HK-2 (cell line): Measurements from ENCODE around the gene PTPRU.

Experiments
- DNase-seq: peaks from one replicate; pipeline ENCODE4 v3.0.0-alpha.2; 2018; ENCODE audit not compliant: unreplicated experiment

Gene PTPRU

DNA sequence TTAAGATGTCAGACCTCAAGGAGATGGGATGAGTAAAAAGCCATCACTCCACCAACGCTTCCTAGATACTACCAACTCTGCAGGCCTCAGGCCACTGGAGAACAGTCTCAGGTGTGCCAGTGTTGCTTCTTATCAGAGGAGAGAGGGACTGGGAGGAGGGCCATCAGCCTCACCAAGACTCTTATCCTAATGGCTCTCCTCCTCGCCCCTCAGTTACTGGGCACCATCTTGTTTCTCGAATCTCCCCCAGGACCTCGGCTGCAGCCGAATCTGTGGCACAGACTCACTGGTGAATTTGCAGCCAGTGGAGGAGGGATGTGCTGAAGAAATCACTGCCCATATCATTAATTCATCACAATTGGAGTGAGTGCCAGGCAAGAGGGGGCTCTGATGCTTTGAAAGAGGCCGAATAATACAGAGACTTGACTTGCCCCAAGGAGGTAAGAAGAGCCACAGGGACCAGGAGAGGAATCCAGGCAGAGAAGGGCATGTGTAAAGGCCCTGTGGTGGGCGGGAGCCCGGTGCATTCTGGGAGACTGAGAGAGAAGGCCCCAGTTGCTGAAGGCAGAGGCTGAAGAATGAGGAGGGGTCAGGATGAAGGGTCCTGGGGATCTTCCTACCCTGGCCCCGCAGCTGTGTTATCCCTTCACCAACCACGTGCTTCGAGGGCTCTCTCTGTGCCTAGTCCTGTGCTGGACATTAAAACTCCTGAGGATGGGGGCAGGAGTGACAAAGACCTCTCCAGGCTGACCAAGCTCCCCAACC lies 129.8 kb downstream of the PTPRU start:
- DNase-seq, result no peak

DNA sequence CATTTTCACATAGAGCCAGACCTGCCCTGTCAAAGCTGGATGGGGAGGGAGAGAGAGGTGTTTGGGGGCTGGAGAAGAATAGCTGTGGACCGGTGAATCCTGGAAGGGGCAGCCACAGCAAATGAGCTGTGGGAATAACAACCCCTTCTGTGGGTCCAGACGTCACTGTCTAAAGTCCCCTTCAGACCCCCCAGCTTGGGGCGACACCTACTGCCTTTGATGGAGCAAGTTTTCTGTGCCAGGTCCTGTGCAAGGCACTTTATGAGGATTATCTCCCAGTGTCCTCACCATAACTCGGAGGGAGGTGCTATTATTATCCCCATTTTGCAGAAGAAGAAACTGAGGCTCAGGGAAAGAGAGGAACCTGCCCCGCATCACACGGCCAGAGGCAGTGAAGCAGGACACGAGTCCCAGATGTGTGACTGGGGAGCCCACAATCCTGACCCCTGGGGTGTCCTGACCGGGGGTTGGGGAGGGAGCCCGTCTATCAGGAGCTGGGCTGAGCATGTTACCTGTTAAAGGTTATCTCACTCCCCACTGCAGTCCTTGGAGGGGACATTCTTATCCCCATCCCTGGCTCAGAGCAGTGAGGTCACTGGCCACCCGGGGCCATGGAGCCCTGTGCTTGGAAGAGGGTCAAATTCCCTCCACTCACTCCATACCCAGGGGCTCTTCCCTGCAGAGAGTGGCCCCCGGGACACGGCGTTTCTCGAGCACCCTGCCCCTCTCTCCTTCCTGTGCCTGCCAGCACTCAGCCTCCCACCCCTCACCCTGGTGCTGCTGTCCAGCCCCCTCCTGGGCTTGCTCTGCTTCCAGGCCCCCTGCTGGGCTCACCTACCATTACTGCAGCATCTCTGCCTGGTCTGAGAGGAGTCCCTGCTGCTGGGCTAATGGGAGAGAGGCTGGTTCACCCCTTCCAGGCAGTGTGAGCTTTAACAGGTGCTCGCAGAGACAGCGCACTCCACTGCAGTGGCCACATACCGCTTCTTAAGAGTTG lies 132.9 kb downstream of the PTPRU start:
- DNase-seq, result no peak

DNA sequence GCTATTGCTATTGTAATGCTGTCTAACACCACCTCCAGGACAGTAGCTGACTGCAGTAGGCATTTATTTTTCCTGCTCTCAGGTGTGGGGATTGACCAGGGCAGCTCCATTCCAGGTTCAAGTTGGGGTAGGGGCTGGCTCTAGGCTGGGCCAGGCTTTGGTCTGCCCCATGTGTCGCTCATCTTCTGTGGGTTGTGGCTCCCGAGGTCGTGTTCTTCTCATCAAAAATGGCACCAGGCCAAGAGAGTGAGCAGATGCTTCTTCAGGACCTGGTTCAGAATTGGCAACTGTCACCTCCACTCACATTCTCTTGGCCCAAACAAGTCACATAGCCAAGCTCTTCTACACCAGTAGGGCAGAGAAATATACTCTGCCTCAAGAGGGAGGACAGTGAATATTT lies 133.7 kb downstream of the PTPRU start:
- no peak for DNase-seq

DNA sequence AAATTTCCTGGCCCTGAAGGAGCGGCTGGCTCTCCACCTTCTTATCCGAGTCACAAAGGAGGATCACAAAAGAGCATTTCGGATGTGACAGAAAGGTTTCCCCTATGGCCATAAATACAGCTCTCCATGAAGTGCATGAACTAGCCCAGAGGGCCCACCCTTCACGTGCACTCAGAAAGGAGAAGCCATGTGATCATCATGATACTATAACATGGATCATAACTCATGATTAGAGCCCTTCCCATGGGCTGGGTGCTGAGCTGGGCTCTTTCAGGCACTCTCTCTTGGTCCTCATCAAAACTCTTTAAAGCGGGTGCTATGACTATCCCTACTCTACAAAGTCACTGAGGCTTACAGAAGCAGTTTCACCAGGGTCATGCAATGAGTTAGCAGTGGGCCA lies 135.0 kb downstream of the PTPRU start:
- DNase-seq, result no peak

DNA sequence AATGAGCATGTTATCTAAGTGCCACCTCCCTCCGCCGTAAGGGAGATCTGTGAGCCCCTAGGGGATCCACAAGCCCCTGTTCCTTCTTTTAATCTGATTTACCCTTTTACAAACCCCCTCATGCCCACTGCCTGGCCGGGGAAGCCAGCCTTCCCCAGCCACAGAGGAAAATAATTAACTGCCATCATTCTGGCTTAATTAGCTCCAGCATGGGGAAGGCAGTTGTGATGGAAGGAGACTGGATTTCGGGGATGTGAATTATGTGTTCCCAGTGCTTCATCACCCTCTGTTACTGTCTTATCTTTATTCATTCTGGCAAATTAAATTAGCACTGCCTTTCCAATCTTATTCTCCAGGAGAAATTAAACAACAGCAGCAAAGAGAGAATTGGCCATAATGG lies 135.8 kb downstream of the PTPRU start:
- DNase-seq, result no peak
